Stimulated activated CD4-positive, alpha-beta T cell treated with anti-CD3 and anti-CD28 coated beads, Interleukin-2, amount 100 ng/mL, for 4 hours (primary cell): ENCODE measurements around the gene BAIAP2.

Source experiments
- DNase-seq: peaks from one replicate; pipeline ENCODE4 v3.0.0-alpha.2; 2020; ENCODE audit warnings: low read depth

The BAIAP2 gene

GRCh38 chr17:81037798-81038733 lies 3.1 kb downstream of the BAIAP2 start:
- DNase-seq: no peak

DNA sequence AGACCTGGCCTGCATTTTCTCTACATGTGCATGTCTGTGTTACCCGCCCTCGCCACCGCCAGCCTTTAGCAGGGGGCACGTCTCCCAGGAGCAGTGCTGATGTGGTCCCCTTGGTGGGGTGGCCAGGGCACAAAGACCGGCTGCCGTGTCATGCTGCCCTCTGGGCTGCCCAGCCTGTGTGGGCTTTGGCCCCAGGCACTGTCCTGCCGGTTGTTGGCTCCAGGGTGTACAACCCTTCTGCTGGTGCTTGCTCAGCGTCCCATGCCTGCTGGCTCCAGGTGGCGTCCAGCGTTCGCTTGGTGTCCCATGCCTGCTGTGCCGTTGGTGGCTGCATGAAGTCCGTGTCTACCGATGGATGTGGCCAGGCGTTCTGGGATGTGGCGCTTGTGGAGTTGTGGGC lies 4.1 kb downstream of the BAIAP2 start:
- no peak for DNase-seq

GRCh38 chr17:81039854-81040758 lies 5.2 kb downstream of the BAIAP2 start:
- DNase-seq: no peak

DNA sequence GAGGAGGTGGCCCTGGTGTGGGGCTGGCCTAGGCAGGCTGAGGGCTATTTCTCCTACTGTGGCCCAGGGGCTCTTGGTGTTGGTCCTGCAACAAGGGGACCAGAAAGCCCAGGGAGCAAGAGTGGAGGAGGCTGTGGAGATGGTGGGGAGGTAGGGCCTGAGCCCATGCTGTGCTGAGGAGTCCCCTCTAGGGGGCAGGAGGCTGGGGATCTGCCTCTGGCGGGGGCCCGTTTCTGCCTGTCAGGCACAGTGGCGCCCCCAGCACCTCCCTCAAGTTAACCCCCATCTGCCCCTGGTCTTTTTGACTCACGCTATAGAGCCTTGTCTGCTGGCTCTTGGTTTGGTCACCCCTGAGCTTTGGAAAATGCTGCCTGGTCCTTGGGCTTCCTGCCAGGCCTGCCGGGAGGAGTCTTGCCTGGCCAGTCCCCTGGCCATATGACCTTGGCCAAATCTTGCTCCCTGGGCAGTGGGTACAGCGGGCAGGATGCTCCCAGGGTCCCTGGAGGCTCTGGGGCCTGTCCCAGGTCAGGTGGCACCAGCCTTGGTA lies 5.9 kb downstream of the BAIAP2 start:
- DNase-seq: no peak

DNA sequence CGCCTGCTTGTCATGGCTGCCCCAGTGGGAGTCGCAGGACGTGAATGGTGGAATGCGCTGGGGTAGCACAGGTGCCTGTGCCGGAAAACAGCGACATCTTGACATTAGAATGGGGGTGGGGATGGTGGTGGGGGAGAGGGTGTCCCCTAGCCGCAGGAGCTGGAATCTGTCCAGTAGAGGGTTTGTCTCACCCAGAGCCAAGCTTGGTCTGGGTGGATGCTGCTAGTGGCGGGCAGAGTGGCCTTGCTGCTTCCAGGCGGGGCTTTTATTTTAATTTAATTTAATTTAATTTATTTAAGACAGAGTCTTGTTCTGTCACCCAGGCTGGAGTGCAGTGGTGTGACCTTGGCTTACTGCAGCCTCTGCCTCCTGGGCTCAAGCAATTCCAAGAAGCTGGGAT lies 7.7 kb downstream of the BAIAP2 start:
- no peak for DNase-seq

DNA sequence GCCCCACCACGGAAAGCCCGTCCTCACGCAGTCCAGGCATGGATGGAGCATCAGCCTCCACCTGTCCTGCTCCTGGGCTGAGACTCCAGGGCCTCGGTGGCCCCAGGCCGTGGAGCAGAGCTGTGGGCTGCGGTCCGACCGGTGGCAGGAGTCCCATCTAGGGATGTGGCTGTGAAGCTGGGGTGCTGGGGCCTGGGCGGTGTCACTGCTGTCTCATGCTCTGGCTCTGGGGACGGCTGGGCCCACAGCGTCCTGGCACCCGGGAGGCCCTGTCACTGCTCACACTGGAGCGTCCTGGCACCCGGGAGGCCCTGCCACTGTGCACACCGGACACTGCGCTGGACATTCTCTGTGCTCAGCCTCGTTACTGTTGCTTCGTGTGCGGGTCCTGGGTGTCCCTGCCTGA lies 8.4 kb downstream of the BAIAP2 start:
- DNase-seq: no peak

DNA sequence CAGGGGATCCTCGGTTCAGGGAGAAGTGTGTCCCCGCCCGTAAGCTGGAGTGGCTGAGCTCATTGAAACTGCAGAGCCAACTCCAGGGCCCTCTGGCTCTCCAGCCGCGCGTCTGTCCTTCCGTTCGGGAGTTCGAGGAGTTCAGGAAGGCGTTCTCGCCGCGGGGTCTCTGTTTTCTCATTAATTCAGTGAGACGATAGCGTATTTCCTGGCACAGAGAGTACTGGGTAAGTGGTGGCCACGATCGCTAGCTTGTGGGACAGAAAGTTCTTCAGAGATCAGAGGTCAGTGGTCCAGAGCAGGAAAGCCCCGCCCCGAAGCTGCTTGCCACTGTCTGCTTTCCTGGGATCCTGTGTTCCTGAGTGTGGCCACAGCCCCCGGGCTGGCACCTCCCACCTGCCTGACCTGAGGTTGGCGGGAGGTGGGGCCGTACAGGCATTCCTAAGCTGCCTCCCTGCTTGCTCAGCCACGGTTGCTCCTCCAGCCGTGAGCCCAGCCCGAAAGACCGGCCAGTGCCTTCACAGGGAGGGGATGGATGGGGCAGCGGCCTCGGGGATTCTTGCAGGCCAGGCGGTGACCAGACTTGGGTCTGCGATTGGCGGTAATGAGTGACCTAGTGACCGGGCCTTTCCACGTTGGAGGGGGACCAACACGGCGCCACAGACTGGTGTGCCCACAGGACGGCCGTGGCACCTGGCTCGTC lies 8.9 kb downstream of the BAIAP2 start:
- no peak for DNase-seq

GRCh38 chr17:81044428-81044763 lies 9.4 kb downstream of the BAIAP2 start:
- no peak for DNase-seq

DNA sequence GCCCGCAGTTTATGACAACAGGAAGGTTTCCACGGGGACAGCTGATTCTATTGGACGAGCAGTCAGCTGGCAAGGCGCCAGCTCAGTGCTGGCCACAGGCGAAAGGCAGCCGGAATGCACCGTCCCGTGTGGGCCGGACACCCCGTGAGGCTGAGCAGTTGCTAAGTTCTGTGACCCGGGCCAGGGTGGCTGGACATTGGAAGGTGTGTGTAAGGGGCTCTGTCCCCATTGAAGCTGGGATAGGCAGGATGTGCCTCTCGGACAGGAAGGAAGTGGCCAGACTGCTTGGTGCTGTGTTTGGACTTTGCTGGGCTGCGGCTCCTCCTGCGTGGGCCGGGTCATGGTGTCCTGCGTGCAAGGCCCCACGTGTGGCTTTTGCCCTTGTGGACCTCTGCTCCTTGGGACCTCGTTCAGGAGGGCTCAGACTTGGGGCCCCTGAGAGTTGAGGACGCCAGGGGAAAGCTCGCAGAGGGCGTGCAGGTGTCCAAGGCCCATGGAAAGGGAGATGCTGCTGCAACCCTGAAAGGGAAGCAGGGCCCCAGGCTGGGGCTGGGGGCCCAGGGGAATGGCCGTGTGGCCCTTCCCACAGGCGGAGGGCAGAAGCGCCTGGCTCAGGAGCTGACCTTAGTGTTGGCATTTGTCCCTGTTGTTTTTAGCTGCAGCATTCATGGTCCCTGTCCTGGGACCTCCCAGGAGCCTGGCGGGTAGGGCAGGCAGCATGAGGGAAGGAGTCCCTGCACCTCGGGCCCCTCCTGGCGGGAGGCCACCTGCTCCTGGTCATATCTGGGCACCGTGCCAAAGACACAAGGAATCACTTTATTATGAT lies 10.0 kb downstream of the BAIAP2 start:
- DNase-seq: no peak

DNA sequence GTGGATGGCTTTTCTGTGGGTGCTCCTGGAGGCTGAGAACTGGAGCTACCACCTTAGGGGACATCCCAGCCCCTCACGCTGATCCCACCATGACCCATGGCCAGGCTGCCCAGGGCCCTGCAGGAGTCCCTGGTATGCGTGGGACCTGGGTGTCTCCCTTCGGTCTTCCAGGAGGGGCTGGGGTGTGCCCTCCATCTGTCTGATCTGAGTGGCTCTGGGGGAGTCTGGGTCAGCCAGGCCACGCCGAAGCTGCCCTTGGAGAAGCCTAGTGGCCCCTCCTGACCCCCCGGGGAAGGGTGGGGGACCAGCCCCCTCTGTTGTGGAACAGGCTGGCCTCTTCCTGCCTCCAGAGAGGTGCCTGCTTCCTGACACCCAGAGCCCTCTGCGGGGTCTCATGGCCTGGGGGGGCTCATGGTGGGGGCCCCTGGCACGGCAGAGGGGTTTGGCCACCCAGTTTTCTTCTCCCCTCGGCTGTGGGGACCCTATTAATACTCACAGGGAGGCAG lies 10.7 kb downstream of the BAIAP2 start:
- no peak for DNase-seq

- DNase-seq: no peak
Observed at GRCh38 chr17:81046132-81046769, 11.3 kb downstream of the BAIAP2 start.

DNA sequence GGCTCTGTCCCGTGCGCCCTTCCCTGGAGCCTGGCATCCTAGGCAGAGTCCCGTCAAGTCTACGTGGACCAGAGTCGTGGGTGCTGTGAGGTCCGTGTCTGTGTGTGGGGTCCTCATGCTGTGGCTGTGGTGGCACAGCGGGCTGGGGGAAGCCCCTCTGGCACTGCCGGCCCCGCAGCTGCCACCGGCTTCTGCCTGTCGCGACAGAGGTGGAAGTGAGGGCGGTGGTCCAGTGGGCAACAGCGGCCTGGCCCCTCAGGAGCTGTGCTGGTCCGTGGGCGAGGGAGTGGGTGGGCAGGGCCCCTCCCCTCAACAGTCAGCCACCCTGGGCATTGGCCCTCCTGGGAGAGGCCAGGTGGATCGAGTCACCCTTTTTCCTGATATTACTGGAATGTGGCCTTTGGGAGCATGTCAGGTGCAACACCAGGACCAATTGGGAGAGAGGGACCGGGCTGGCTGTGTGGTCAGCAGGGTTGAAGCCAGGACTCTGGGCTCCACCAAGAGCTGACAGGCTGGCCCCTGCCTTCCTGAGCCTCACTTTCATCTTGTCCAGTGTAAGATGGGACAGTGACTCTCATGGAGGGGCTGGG lies 11.9 kb downstream of the BAIAP2 start:
- no peak for DNase-seq

DNA sequence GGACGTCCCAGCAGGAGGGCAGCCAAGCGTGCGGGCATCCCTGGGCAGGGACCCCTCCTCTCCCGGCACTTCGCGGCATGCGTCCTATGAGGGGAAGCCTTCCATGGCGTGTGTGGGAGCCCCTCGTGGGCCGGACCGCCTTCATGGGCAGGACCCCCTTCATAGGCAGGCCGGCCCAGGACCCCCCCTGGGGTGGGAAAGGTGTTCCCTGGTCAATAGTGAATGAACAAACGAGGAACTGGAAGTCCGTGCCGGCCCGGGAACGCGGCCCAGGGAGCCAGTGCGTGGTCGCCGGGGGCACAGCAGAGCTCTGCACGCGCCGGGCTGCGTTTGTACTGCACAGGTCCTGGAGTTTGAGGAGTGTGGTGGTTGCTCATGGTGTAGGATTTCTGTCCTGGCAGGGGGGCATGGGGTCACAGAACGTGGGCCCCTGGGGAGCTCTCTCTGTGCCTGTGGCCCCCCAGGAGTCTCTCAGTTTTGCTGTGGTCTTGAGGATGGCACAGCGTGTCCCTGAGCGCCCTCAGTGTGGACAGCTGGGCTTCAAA lies 13.9 kb downstream of the BAIAP2 start:
- DNase-seq: no peak

DNA sequence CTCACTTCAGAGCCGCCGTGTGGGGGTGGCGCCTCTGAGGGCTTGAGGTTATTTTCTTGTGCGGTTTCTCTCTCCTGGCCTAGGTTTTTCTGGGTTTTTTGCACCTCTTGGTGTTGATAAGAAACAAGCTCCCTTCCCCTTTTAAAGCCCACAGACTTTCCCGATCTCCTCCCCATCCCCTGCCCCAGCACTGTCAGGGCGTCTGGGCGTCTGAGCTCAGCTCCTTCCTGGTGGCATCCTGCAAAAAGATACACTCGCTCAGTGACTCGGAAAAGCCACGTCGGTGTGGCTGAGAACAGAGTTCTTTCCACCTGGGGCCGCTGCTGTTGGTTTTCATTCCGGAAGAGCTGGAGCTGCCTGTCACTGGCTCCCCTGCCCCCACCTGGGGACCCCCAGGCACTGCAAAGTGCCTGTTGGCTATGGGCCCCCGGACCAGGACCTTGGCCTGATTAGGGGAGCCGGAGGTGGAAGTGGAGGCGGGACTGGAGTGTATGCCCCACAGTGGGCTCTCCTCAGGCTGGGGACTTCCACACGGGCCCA lies 14.5 kb downstream of the BAIAP2 start:
- DNase-seq: no peak

- DNase-seq: no peak
Observed at GRCh38 chr17:81049973-81050551, 15.1 kb downstream of the BAIAP2 start.

- no peak for DNase-seq
Observed at GRCh38 chr17:81050645-81051625, 16.0 kb downstream of the BAIAP2 start.

DNA sequence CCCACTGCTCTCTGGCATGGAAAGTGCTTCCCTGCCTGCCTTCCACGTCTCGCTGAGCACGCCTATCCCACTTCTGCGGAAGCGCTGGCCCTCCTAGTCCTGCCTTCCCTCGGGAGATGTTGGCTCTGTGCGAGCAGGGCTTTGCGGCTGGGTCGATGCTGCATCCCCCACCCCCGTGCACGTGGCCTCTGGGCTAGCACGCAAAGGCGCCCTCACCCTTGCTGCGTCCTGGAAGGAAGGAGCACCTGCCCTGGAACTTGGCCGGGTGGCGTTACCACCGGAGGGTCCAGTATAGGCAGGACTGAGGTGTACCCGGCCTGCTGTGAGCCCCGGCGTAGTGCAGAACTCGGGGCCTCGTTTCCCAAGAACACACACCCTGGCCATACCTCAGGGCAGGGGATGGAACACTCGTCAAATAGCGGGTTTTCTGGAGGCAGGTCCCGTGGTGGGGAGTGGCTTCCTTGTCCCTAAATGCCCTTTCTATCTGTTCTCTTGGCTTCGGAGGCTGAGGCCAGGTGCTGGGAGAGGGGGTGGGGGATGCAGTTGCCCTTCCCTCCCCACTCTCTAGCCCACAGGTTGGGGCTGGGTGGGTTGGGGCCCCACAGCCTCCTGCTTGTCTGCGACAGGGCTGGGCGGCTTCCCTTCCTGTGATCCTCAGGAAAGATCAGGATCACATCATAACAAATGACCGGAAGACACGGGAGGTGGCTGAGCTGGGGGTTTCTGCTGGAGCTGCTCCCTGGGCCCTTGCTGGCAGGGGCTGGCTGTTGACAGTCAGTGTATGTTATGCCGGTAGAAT lies 17.4 kb downstream of the BAIAP2 start:
- DNase-seq: no peak
